OCI-LY1 (cell line): ENCODE data around the gene EFCAB5.

Experiments
- EZH2 ChIP-seq: fragments of 200-600 bp; sonication (generic), shearing (Covaris generic); IDR thresholded peaks from 2 replicates; pipeline ENCODE4 v1.8.0; 2017; ENCODE audit warnings: borderline replicate concordance, mixed run types, mild to moderate bottlenecking, antibody characterized with exemption, low read length, moderate library complexity, mixed read lengths
- TF ChIP-seq, protein P1 (sequence below): fragments of 200-600 bp; sonication (generic), shearing (Covaris generic); IDR thresholded peaks from 2 replicates; pipeline ENCODE4 v1.5.1; 2017; ENCODE audit warnings: mild to moderate bottlenecking, antibody characterized with exemption, low read length, moderate library complexity, mixed read lengths

DNA sequence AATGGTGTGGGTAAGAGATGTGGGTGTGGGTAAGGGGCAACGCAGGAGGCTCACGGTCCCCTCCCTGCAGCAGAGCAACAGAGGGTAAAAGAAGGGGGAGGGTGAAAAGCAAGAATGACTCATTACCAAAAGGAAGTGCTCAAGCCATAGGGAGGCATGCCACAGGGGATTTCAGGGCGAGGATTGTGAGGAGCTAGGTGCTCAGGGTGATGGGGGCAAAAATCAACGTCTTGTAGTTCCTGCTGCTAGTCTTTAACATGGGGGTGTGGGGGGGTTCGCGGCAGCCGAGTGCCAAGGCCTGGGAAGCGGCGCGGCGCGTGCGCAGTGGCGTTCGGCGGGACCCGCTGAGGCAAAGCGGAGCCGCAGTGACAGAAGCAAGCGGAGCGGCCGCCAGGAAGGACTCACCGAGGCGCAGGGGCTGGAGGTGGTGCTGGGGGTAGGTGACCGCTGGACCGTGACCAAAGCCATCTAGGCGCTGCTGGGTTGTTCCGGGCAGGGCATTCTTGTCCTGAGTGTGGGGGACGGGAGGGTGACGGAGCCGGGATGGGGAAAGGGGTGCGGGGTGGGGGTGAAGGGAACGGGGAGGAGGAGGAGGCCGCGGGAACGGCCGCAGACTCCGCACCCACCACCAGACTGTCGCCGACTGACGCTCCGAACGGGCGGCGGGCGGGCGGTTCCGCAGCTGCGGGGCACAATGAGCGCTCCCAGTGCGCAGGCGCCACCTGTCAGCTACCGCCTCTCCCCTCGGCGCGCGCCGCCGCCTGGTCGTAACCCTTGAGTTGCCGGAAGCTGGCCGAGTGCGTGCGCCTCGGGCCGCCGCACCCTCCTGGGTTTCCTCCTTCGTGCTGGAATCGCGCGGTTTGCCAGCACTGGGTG is 11.7 kb upstream of the EFCAB5 start, which contains the start of gene SSH2:
- TF ChIP-seq, protein P1, sequence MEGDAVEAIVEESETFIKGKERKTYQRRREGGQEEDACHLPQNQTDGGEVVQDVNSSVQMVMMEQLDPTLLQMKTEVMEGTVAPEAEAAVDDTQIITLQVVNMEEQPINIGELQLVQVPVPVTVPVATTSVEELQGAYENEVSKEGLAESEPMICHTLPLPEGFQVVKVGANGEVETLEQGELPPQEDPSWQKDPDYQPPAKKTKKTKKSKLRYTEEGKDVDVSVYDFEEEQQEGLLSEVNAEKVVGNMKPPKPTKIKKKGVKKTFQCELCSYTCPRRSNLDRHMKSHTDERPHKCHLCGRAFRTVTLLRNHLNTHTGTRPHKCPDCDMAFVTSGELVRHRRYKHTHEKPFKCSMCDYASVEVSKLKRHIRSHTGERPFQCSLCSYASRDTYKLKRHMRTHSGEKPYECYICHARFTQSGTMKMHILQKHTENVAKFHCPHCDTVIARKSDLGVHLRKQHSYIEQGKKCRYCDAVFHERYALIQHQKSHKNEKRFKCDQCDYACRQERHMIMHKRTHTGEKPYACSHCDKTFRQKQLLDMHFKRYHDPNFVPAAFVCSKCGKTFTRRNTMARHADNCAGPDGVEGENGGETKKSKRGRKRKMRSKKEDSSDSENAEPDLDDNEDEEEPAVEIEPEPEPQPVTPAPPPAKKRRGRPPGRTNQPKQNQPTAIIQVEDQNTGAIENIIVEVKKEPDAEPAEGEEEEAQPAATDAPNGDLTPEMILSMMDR = no peak
- TF ChIP-seq EZH2 = no peak
